Measurements from ENCODE around the gene MOB2.

GRCh38 chr11:1460986-1461825, 25.4 kb downstream of the MOB2 start:
- no peak for TF ChIP-seq ZNF263 (CRISPR knock-in tag; IDR thresholded peaks at IDR 0.05)
- no peak for TF ChIP-seq EP300 (IDR thresholded peaks at IDR 0.05; ENCODE audit: low read depth in 2 of 2, low read length in 2 of 2)
- TF ChIP-seq EP300 (CRISPR knock-in tag; IDR thresholded peaks at IDR 0.05; ENCODE audit: borderline replicate concordance): no peak
- TF ChIP-seq MYNN (CRISPR knock-in tag; IDR thresholded peaks at IDR 0.05; ENCODE audit: low read depth): no peak
- TF ChIP-seq ARID2 (CRISPR knock-in tag; IDR thresholded peaks at IDR 0.05; ENCODE audit: borderline replicate concordance): no peak
- no peak for TF ChIP-seq ATF3 (CRISPR knock-in tag; IDR thresholded peaks at IDR 0.05)
- TF ChIP-seq POLR2AphosphoS5 (IDR thresholded peaks at IDR 0.05; ENCODE audit: low read depth, low read length): no peak
- no peak for TF ChIP-seq STAG1 (CRISPR knock-in tag; IDR thresholded peaks at IDR 0.05)
- no peak for TF ChIP-seq ZNF232 (CRISPR knock-in tag; IDR thresholded peaks at IDR 0.05; ENCODE audit: borderline replicate concordance)
